ENCODE results near the gene AK5. TPM values are rescaled to one million over a fixed set of nuclear protein-coding genes. Genes with fewer than 3 reads are reported as not detected.

Gene AK5
- total RNA-seq, 1 experiment from 2014 or later: 3.8 TPM

DNA sequence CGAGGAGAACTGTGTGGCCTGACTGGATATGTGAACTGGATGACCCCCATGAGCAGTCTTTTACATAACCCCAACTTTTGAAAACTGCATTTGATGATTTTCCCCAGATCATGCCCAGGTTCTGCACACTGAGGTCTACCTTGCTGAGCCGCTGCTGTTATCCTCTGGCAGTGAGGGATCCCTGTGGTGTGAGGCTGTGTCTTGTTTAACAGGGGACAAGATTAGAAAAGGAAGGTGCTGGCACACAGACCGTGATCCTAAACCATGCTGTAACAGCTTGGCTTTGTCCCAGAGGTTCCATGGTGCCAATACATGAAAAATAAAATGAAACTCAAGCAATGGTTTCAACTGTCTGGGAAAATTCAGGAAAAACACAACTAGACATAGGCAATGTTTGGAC, 266.5 kb downstream of the AK5 start:
- Histone ChIP-seq H3K9me2 (replicated peaks; ENCODE audit: low read length) (no peaks in the 10 kb centered on the region), H3K36me3 (ENCODE audit: low read depth, low read length) (no peaks in the 10 kb centered on the region), H3K4me3 (ENCODE audit: low read length) (no peak overlapping the region), H3K27me3 (ENCODE audit: low read length) (no peaks in the 10 kb centered on the region), H2AFZ (ENCODE audit: low read length) (no peak overlapping the region), H4K20me1 (ENCODE audit: low read length) (no peaks in the 10 kb centered on the region), H3K4me2 (ENCODE audit: low read length) (no peak overlapping the region), H3K4me1 (ENCODE audit: insufficient read depth, low read length) (peaks cover 11% of the 10 kb centered on the region), H3K9ac (ENCODE audit: low read length) (no peak overlapping the region), H3K79me2 (ENCODE audit: low read length) (no peaks in the 10 kb centered on the region), H3K27ac (ENCODE audit: low read length) (no peak overlapping the region), H3F3A (ENCODE audit: low read length, unreplicated experiment) (no peaks in the 10 kb centered on the region), H3K9me3 (ENCODE audit: low read length) (no peaks in the 10 kb centered on the region)
- intact Hi-C loops (cut with micrococcal nuclease): no loop called here
- DNase-seq: no peak
- ATAC-seq: no peak
- TF ChIP-seq, protein P1, sequence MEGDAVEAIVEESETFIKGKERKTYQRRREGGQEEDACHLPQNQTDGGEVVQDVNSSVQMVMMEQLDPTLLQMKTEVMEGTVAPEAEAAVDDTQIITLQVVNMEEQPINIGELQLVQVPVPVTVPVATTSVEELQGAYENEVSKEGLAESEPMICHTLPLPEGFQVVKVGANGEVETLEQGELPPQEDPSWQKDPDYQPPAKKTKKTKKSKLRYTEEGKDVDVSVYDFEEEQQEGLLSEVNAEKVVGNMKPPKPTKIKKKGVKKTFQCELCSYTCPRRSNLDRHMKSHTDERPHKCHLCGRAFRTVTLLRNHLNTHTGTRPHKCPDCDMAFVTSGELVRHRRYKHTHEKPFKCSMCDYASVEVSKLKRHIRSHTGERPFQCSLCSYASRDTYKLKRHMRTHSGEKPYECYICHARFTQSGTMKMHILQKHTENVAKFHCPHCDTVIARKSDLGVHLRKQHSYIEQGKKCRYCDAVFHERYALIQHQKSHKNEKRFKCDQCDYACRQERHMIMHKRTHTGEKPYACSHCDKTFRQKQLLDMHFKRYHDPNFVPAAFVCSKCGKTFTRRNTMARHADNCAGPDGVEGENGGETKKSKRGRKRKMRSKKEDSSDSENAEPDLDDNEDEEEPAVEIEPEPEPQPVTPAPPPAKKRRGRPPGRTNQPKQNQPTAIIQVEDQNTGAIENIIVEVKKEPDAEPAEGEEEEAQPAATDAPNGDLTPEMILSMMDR (conservative IDR thresholded peaks at IDR 0.05; ENCODE audit: low read depth, low read length): no peak
- TF ChIP-seq EZH2 (IDR thresholded peaks at IDR 0.05; ENCODE audit: low read length, unreplicated experiment): no peak
- no peak for TF ChIP-seq EZH2phosphoT487 (IDR thresholded peaks at IDR 0.05; ENCODE audit: borderline replicate concordance, low read length)
- CTCF ChIA-PET: no interaction called here
- BruUV-seq (replicated peaks): no TSS peak
- POLR2A ChIA-PET (ENCODE audit: unreplicated experiment): interaction anchor here (0.6 kb wide), 1 partner anchor 30 kb away, joined by 8 read pairs; no protein-coding TSS in a partner anchor

DNA sequence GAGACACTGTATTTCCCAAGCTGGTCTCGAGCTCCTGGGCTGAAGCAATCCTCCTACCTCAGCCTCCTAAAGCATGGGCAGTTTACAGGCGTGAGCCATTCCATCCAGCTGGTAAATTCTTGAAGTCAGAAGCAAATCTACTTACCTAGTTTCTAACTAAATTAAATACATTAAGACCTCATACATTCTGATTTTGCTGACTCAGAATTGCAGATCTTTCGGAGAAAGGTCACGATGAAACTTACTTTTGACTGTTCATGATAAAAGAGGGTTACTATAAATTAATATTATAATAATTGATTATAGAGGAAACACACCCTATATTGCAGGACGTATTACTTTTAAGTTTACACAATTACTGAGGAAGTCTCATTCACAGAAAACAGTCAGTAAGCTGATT, 268.3 kb downstream of the AK5 start:
- Histone ChIP-seq H4K20me1 (ENCODE audit: low read length) (no peaks in the 10 kb centered on the region), H3K9me2 (replicated peaks; ENCODE audit: low read length) (no peaks in the 10 kb centered on the region), H3K9ac (ENCODE audit: low read length) (no peak overlapping the region), H2AFZ (ENCODE audit: low read length) (no peak overlapping the region), H3K27ac (ENCODE audit: low read length) (no peak overlapping the region), H3K36me3 (ENCODE audit: low read depth, low read length) (no peaks in the 10 kb centered on the region), H3K79me2 (ENCODE audit: low read length) (no peaks in the 10 kb centered on the region), H3F3A (ENCODE audit: low read length, unreplicated experiment) (no peaks in the 10 kb centered on the region), H3K4me3 (ENCODE audit: low read length) (no peak overlapping the region), H3K4me2 (ENCODE audit: low read length) (no peak overlapping the region), H3K27me3 (ENCODE audit: low read length) (no peaks in the 10 kb centered on the region), H3K4me1 (ENCODE audit: insufficient read depth, low read length) (0 out of 2 replicates have a peak, but pooled peaks cover 4% of the 10 kb centered on the region), H3K9me3 (ENCODE audit: low read length) (no peaks in the 10 kb centered on the region)
- DNase-seq (no peak), ATAC-seq (no peak)
- ChIA-PET POLR2A (ENCODE audit: unreplicated experiment) (no interaction called here), CTCF (no interaction called here)
- TF ChIP-seq, protein P1 (conservative IDR thresholded peaks at IDR 0.05; ENCODE audit: low read depth, low read length): no peak
- TF ChIP-seq EZH2 (IDR thresholded peaks at IDR 0.05; ENCODE audit: low read length, unreplicated experiment) (no peak), EZH2phosphoT487 (IDR thresholded peaks at IDR 0.05; ENCODE audit: borderline replicate concordance, low read length) (no peak)
- BruUV-seq (replicated peaks): no TSS peak
- intact Hi-C loops (cut with micrococcal nuclease): no loop called here

DNA sequence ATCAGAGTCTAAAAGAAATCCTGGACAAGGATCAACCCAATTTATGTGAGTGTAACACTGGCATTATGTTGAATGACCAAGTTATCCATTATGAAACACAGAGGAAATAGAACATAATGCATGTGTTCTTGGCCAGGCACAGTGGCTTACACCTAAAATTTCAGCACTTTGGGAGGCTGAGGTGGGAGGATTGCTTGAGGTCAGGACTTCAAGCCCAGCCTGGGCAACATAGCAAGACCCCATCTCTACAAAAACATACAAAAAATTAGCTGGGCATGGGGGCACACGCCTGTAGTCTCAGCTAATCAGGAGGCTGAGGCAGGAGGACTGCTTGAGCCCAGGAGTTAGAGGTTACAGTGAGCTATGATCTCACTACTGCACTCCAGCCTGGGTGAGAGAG, 270.8 kb downstream of the AK5 start:
- no peak overlapping the region for H2AFZ ChIP-seq (ENCODE audit: low read length)
- TF ChIP-seq, protein P1 (conservative IDR thresholded peaks at IDR 0.05; ENCODE audit: low read depth, low read length): no peak
- TF ChIP-seq EZH2phosphoT487 (IDR thresholded peaks at IDR 0.05; ENCODE audit: borderline replicate concordance, low read length) (no peak), EZH2 (IDR thresholded peaks at IDR 0.05; ENCODE audit: low read length, unreplicated experiment) (no peak)
- H3K27ac ChIP-seq (ENCODE audit: low read length): no peak overlapping the region
- no peaks in the 10 kb centered on the region for H3F3A ChIP-seq (ENCODE audit: low read length, unreplicated experiment)
- H3K9me2 ChIP-seq (replicated peaks; ENCODE audit: low read length): no peaks in the 10 kb centered on the region
- CTCF ChIA-PET: no interaction called here
- DNase-seq: no peak
- no peak overlapping the region for H3K9ac ChIP-seq (ENCODE audit: low read length)
- intact Hi-C loops (cut with micrococcal nuclease): no loop called here
- no peaks in the 10 kb centered on the region for H3K9me3 ChIP-seq (ENCODE audit: low read length)
- H3K79me2 ChIP-seq (ENCODE audit: low read length): no peaks in the 10 kb centered on the region
- no peaks in the 10 kb centered on the region for H3K27me3 ChIP-seq (ENCODE audit: low read length)
- ATAC-seq: no peak
- POLR2A ChIA-PET (ENCODE audit: unreplicated experiment): no interaction called here
- BruUV-seq (replicated peaks): no TSS peak
- H3K4me1 ChIP-seq (ENCODE audit: insufficient read depth, low read length): 0 out of 2 replicates have a peak, but pooled peaks cover 4% of the 10 kb centered on the region
- H3K36me3 ChIP-seq (ENCODE audit: low read depth, low read length): no peaks in the 10 kb centered on the region
- H3K4me3 ChIP-seq (ENCODE audit: low read length): no peak overlapping the region
- no peaks in the 10 kb centered on the region for H4K20me1 ChIP-seq (ENCODE audit: low read length)
- H3K4me2 ChIP-seq (ENCODE audit: low read length): no peak overlapping the region
